GM12891 (cell line): ENCODE data around the gene CYP1B1.

Experiments used
- DNase-seq: peaks from one replicate; pipeline ENCODE4 v3.0.0; 2011; ENCODE audit warnings: low spot score; ENCODE audit not compliant: insufficient read length
- FAIRE-seq: peaks from 2 replicates; lab custom pipeline; 2011; peaks lifted over from hg19 to GRCh38; lab: Jason Lieb, UNC
- PAX5 ChIP-seq: IDR thresholded peaks from 2 replicates; pipeline ENCODE4 v1.6.1; 2011; ENCODE audit warnings: low read length, moderate library complexity, mild to moderate bottlenecking; ENCODE audit not compliant: insufficient read depth, severe bottlenecking
- POLR2A ChIP-seq: IDR thresholded peaks from 2 replicates; pipeline ENCODE4 v1.6.1; 2011; ENCODE audit warnings: low read depth, low read length, control low read depth
- POLR2AphosphoS5 ChIP-seq: IDR thresholded peaks from 2 replicates; pipeline ENCODE4 v1.6.1; 2011; ENCODE audit warnings: low read depth, low read length, control low read depth
- POU2F2 ChIP-seq: IDR thresholded peaks from 2 replicates; pipeline ENCODE4 v1.6.1; 2011; ENCODE audit warnings: low read depth, mild to moderate bottlenecking, control low read depth, low read length, moderate library complexity
- SPI1 ChIP-seq: IDR thresholded peaks from 2 replicates; pipeline ENCODE4 v1.6.1; 2011; ENCODE audit warnings: low read depth, low read length, control low read depth
- TAF1 ChIP-seq: IDR thresholded peaks from 2 replicates; pipeline ENCODE4 v1.6.1; 2011; ENCODE audit warnings: low read depth, low read length, control low read depth

Gene CYP1B1

DNA sequence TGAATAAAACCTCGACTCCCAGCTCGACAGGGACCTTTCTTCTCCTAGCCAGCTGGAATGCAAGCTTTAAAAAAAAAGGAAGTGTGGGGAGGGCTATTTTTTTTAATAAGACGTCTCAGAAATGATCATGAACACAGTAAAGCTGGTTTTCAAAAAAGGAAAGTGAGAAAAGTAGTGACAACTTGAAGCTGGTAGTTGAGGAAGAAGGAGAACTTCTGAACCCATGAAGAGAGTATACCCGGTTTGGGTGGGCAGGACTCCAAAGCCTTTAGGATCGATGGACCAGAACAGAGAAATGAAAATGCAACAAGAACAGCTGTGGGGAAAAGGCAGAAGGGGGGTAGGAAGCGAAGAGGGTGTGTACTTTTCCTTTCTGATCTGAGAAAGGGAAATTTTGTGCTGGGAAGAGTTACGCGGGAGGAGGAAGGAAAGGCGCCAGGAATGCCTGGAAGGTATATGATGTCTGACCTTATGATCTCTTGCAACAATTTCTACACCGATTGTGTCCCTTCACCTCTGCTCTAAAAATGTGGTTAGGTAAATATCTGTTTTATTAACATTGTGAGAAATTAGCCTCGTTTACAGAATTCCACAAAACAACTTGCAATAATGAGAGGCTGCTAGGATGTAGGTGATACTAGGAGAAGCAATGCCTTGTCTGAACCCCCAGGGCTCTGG lies 22.6 kb upstream of the CYP1B1 start:
- FAIRE-seq: peak; percentile 38
- no peak for DNase-seq
- TF ChIP-seq TAF1: no peak
- peak; percentile 70 for TF ChIP-seq SPI1

DNA sequence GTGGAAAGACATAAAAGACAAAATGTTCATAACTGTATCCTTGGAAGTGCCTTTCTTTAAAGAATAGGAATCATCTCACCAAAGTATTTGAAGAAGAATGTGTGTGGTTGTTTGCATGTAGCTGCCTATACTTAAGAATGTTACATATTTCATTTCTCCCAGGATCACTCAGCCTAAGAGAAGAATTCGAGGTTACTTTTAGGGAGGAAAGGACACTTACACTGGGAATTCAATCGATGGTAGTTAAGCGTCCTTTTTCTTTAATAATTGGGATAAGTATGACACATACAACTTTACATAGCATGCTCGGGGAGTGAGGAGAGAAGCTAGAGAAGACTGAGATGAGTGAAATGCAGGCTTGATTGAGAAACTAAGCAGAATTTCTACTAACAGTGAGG lies 22.0 kb upstream of the CYP1B1 start:
- FAIRE-seq: no peak
- no peak for TF ChIP-seq PAX5
- no peak for TF ChIP-seq SPI1
- no peak for TF ChIP-seq POLR2A
- TF ChIP-seq TAF1: no peak
- no peak for TF ChIP-seq POLR2AphosphoS5
- no peak for TF ChIP-seq POU2F2
- no peak for DNase-seq

GRCh38 chr2:38097258-38097987 lies 21.5 kb upstream of the CYP1B1 start:
- no peak for TF ChIP-seq POLR2AphosphoS5
- no peak for TF ChIP-seq TAF1
- no peak for TF ChIP-seq POU2F2
- no peak for TF ChIP-seq PAX5
- TF ChIP-seq POLR2A: no peak
- no peak for TF ChIP-seq SPI1
- DNase-seq: no peak
- no peak for FAIRE-seq

GRCh38 chr2:38095996-38096861 lies 20.3 kb upstream of the CYP1B1 start:
- TF ChIP-seq PAX5: no peak
- no peak; the same call in 1 of the 2 replicates for TF ChIP-seq POLR2A
- peak; percentile 50; the same call in 1 of the 2 replicates for TF ChIP-seq POU2F2
- TF ChIP-seq SPI1: peak; percentile 31; the same call in 1 of the 2 replicates
- DNase-seq: peak; percentile 30
- peak; percentile 45 for FAIRE-seq

DNA sequence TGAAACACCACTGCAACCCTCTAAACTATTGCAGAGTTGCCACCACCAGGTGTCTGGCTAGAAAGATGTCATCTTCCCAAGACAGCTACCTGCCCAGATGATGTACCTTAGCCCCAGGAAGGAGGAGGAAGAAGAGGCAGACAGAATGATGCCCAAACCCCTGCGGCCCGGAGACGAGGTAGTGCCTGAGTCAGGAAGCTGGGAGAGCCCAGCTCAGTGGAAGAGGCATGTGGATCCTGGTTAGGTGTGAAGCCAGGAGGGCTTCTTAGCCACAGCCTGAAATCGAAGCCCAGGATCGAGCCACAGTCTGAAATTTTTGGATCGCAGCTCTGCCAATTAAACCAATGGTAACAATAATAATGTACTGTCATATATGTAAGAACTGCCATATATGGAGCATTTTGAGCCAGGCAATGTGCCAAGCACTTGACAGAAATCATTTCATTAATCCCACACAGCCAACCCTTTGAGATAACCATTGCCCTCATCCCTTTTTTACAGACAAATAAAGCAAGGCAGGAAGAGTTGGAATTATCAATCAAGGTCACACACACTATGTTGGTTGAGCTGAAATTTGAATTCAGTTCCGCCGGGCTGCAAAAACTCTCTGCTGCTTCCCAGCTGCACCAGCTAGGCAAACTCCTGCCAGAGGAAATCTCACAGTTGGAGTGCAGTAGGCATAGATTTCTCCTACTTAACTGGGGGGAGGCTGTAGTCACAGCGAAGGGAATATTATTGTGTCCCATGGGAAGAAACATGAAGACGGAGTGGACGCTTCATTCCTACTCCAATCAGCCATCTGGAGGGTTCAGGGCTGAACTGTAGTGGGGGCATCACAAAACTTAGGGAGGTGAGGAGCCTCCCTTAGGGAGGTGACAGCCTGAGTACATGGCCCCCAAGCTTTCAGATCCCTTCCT lies 19.4 kb upstream of the CYP1B1 start:
- DNase-seq: no peak
- TF ChIP-seq POLR2AphosphoS5: no peak
- no peak for TF ChIP-seq TAF1
- TF ChIP-seq POU2F2: no peak
- TF ChIP-seq SPI1: no peak
- TF ChIP-seq PAX5: no peak
- no peak for TF ChIP-seq POLR2A
- FAIRE-seq: no peak

GRCh38 chr2:38093527-38094165 lies 17.7 kb upstream of the CYP1B1 start:
- TF ChIP-seq POU2F2 (no peak), PAX5 (no peak), POLR2A (no peak), TAF1 (no peak), SPI1 (no peak)
- FAIRE-seq (no peak), DNase-seq (no peak)

DNA sequence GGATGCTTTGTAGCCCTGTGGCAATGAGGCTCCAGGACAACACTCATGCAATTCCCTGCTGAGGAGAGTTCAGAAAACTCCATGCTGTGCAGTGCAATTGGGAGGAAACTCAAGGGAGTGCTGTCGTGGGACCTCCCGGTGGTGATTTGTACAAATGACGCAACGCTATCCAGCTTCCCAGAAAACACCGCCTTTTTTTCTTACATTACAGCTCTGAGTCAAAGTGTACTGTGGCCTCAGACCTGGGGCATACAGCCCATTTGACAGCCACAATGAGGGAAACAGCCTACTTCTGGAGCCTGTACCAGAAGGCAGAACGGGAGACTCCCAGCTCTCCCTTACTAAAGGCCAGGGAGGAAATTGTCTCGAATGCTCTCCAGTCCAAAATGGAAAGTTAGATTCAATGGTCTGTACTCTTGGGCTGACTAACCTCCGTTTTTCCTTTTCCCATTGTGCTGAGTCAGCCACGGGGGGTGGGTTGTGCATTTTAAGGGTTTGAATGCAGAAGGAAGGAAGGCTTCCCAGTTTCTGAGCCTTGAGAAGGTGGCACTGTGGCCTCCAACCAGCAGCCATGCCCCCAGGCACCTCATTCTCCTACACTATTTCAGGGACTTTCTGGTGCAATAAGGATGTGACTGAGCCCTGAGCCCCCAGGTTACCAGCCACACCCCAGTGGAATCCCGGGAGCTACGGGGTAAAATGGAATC lies 16.4 kb upstream of the CYP1B1 start:
- DNase-seq (no peak), FAIRE-seq (no peak)
- TF ChIP-seq TAF1 (no peak), POU2F2 (no peak), SPI1 (no peak), PAX5 (no peak), POLR2A (no peak), POLR2AphosphoS5 (no peak)

DNA sequence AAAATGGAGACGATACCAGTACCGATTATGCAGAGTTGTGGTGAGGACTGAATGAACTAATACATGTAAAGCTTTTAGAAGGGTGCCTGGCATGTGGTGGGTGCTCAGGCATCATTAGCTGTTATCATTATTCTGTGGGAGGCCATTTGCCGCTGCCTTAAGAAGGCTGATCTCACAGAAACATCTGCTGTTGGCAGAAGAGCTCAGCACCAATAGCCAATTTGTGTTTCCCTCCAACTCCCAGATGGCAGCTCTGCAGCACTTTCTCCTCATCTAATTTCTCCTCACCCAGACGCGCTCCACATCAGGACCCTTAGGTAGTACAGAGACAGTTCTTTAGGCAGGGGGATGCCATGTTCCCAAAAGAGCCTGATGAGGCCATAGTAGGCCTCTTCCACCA lies 15.8 kb upstream of the CYP1B1 start:
- no peak for TF ChIP-seq POU2F2
- no peak for TF ChIP-seq PAX5
- no peak for TF ChIP-seq POLR2A
- no peak for TF ChIP-seq POLR2AphosphoS5
- no peak for TF ChIP-seq TAF1
- no peak for TF ChIP-seq SPI1
- DNase-seq (no peak), FAIRE-seq (no peak)
